Spleen (tissue), 7 donors: ENCODE data around the gene EGLN2.
A peak's percentile ranks its signal among the peaks of the same experiment; 100 is the strongest.

Experiments
- CTCF ChIP-seq, 11 experiments: fragments of 200-600 bp in 7 of 11; fragments of 450-650 bp in 4 of 11; sonication (generic) in 4 of 11; IDR thresholded peaks in 8 of 11; conservative IDR thresholded peaks in 3 of 11; 1 replicate in 7 of 11; 2 replicates in 4 of 11; pipeline versions ENCODE4 v1.4.0 to v1.8.0; 2016 to 2021; ENCODE audit warnings: antibody characterized with exemption in 11 of 11, inconsistent platforms in 4 of 11, mild to moderate bottlenecking in 1 of 11
- POLR2AphosphoS5 ChIP-seq, 3 donors: sonication (generic); formaldehyde crosslinking; IDR thresholded peaks; one replicate each; pipeline ENCODE4 v1.5.1; 2017; ENCODE audit warnings: antibody characterized with exemption in 3 of 3
- donor health status: DM: no; HTN: no; CAD: no; lungs with moderate emphysema.
- donor health status: DM: no; HTN: no; CAD: no.
- donor health status: DM: no; HTN: no; CAD: no.

DNA sequence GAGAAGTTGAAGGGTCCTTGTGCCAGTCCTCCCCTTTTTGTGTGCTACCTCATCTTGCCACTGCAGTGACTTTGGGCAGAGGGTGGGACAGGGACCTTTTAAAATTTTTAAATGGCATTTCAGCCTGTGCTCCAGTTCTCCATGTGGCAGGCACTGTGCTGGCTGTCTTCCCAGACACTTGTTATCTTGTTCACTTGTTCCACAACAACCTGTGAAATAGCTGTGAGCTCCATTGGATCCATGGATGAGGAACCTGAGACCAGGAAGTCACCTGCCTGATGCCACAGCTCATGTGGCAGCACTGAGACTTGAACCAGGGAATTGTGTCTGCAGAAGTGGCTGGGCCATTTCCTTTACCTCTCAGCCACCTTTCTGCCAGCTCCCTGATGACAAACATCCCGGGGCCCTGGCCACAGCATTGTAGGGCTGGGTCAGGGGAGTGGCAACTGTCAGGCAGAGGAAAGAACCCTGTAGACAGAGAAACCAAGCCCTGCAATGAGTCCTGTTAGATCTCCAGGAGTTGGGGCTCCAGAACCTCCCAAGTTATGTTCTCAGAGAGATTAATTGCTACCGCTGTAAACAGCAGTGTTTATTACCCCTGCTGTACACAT is 6.4 kb downstream of the EGLN2 start:
- TF ChIP-seq CTCF (IDR thresholded peaks at IDR 0.05 in 8 of 11, conservative IDR thresholded peaks at IDR 0.05 in 3 of 11) = no peak
- TF ChIP-seq POLR2AphosphoS5 (IDR thresholded peaks at IDR 0.05) = peak in 1 of 3 donors; percentile 5
